Lung (tissue), 12 donors: ENCODE measurements around the gene MAML3. TPM values are rescaled to one million over a fixed set of nuclear protein-coding genes. Genes with fewer than 3 reads are reported as not detected.

Source experiments
- ATAC-seq: fragments of 200-7000 bp; cut with Tn5 transposase; one replicate; pipeline ENCODE4 v1.9.1; 2020; ENCODE audit warnings: moderate number of reproducible peaks; ENCODE audit not compliant: insufficient read depth, low FRiP score
- DNase-seq, 3 donors: peaks; one replicate each; pipeline ENCODE4 v3.0.0-alpha.2; 2013 to 2017
- H3K27ac ChIP-seq, 2 donors: one replicate each; pipeline ENCODE4 v1.5.1; 2013; ENCODE audit warnings: mild to moderate bottlenecking in 2 of 2, moderate library complexity in 2 of 2, control low read depth in 1 of 2, inconsistent platforms in 1 of 2, low read depth in 1 of 2, low read length in 1 of 2
- H3K27me3 ChIP-seq, 3 donors: one replicate each; pipeline ENCODE4 v1.5.1; 2013; ENCODE audit warnings: low read length in 2 of 3; ENCODE audit not compliant: control insufficient read depth in 3 of 3, insufficient read depth in 3 of 3
- H3K36me3 ChIP-seq, 4 donors: one replicate each; pipeline ENCODE4 v1.5.1; 2013; ENCODE audit warnings: low read length in 4 of 4, mild to moderate bottlenecking in 1 of 4, moderate library complexity in 1 of 4; ENCODE audit not compliant: control insufficient read depth in 4 of 4, insufficient read depth in 4 of 4
- H3K4me1 ChIP-seq, 5 donors: one replicate each; pipeline ENCODE4 v1.5.1; 2013; ENCODE audit warnings: low read length in 5 of 5, mild to moderate bottlenecking in 2 of 5, moderate library complexity in 1 of 5; ENCODE audit not compliant: control insufficient read depth in 5 of 5, insufficient read depth in 5 of 5
- H3K4me3 ChIP-seq: one replicate; pipeline ENCODE4 v1.5.1; 2013; ENCODE audit warnings: mild to moderate bottlenecking, control low read depth, moderate library complexity
- H3K9ac ChIP-seq, 2 donors: one replicate each; pipeline ENCODE4 v1.5.1; 2013; ENCODE audit warnings: low read length in 2 of 2, control low read depth in 1 of 2; ENCODE audit not compliant: insufficient read depth in 1 of 2
- H3K9me3 ChIP-seq, 4 donors: one replicate each; pipeline ENCODE4 v1.5.1; 2013; ENCODE audit warnings: low read length in 3 of 4, mild to moderate bottlenecking in 1 of 4, moderate library complexity in 1 of 4; ENCODE audit not compliant: control insufficient read depth in 4 of 4, insufficient read depth in 3 of 4
- CTCF ChIP-seq: IDR thresholded peaks from 2 replicates; pipeline ENCODE4 v1.5.1; 2012; ENCODE audit warnings: mild to moderate bottlenecking; ENCODE audit errors: control extremely low read depth, extremely low read depth
- WGBS, 2 donors: extraction: QIAGEN DNeasy Blood & Tissue Kit; methylation state at CpG; one replicate each; pipeline ENCODE4 v1.1.7; 2013; 5-methylcytosine and 5-hydroxymethylcytosine counted together
- polyA plus RNA-seq, 2 donors: library from polyadenylated mRNA; stranded (reverse); fragments of 200-250 nt; gene quantifications; one replicate each; pipeline ENCODE4 v1.2.1, GENCODE V29; 2013
- total RNA-seq, 2 donors: library from RNA; depleted of rRNA in 1 of 2; stranded (reverse); fragments of >200 nt in 1 of 2; gene quantifications; one replicate each; pipeline ENCODE4 v1.2.1, GENCODE V29; 2014 to 2021
- donor health status: control.
- donor health status: control.
- donor health status: Bipolar disorder and iron deficiency.
- donor health status: healthy.
- donor health status: DM: yes; HTN: yes; CAD: no.

The MAML3 gene
- total and polyA plus RNA-seq, 4 donors: 3.0 to 16.4 (median 8.5) TPM

- ATAC-seq (no peak), DNase-seq (no peak)
- no peak for TF ChIP-seq CTCF
- Histone ChIP-seq H3K4me1 (peaks cover 5 to 29% (median 19%) of the 10 kb centered on the region in 5 donors), H3K36me3 (no peaks in the 10 kb centered on the region), H3K4me3 (no peak overlapping the region), H3K27ac (no peak overlapping the region), H3K9me3 (no peaks in the 10 kb centered on the region), H3K9ac (no peak overlapping the region), H3K27me3 (no peaks in the 10 kb centered on the region)
- 72 to 88% methylated on average over 1 of the region's 1 CpG for WGBS, 2 donors
Measured at GRCh38 chr4:139984471-139984870, 169.5 kb downstream of the MAML3 start.

- H3K4me1 ChIP-seq: peaks cover 3 to 24% (median 17%) of the 10 kb centered on the region in 5 donors
- WGBS, 2 donors: 28 to 44% methylated on average over 2 of the region's 2 CpGs
- H3K9ac ChIP-seq: no peak overlapping the region
- H3K4me3 ChIP-seq: no peak overlapping the region
- DNase-seq (no peak), ATAC-seq (peak; percentile 17)
- H3K36me3 ChIP-seq: no peaks in the 10 kb centered on the region
- H3K27ac ChIP-seq: peak overlapping the region in 1 of 2 donors; percentile 69
- no peaks in the 10 kb centered on the region for H3K9me3 ChIP-seq
- TF ChIP-seq CTCF: no peak
- no peaks in the 10 kb centered on the region for H3K27me3 ChIP-seq
Measured at GRCh38 chr4:139978692-139979091, 175.3 kb downstream of the MAML3 start.

- Histone ChIP-seq H3K27me3 (no peaks in the 10 kb centered on the region), H3K36me3 (no peaks in the 10 kb centered on the region), H3K9ac (no peak overlapping the region), H3K9me3 (no peaks in the 10 kb centered on the region), H3K4me3 (no peak overlapping the region), H3K27ac (peak overlapping the region in 1 of 2 donors; percentile 69), H3K4me1 (peaks cover 3 to 24% (median 17%) of the 10 kb centered on the region in 5 donors)
- WGBS, 2 donors: 71 to 79% methylated on average over 3 of the region's 3 CpGs
- DNase-seq (peak in 2 of 3 donors; percentile 46 to 70), ATAC-seq (no peak)
- no peak for TF ChIP-seq CTCF
Measured at GRCh38 chr4:139977838-139978609, 176.0 kb downstream of the MAML3 start.
